Mammary microvascular endothelial cell (primary cell): ENCODE data around the gene KCTD11. TPM values are rescaled to one million over a fixed set of nuclear protein-coding genes. Genes with fewer than 3 reads are reported as not detected.

Source experiments
- total RNA-seq: library from RNA; depleted of rRNA; stranded (reverse); fragments of >200 nt; gene quantifications from 2 replicates; pipeline ENCODE4 v1.2.3, GENCODE V29; 2015

Gene KCTD11
- total RNA-seq: 4.2 and 5.5 TPM in 2 replicates

DNA sequence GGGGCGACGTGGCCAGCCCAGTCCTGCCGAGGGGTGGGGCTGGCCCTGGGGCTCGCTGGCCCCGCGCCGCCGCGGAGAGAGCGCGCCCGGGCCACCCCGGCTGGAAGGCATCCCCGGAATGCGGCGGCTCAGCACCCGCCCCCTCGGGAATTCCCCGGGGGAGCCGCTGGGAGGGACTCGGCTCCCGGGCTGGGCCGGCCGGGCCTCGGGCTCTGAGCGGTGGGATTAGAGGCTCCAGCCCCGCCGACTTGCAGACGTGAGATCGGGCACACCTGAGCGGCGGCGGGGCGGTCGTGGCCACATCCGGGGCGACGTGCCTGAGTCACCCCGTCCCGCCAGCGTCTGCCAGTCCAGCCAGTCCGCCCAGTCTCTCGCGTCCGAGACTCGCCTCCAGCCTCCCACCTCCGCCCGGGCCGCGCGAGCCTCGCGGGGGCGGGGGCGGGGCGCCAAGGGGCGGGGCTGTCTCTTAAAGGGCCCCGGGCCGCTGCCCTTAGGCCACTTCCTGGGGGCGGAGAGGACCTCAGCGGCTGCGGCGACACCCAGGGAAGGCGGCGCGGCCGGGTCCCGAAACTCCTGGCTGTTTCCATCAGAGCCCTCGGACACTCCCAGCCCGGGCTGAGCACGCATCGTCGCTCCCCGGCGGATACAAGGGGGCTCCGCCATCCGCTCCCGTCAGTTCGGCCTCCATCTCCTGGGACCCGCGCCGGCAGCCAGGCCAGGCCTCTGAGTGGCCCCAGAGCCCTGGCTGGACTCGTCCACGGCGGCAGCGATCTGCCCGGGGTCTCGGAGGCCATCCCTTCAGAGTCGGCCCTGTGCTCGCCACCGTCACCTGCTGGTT lies at the start of gene KCTD11:
KCTD11 (plus strand) TSS at position 498 of the 838 bp plus-strand sequence.

DNA sequence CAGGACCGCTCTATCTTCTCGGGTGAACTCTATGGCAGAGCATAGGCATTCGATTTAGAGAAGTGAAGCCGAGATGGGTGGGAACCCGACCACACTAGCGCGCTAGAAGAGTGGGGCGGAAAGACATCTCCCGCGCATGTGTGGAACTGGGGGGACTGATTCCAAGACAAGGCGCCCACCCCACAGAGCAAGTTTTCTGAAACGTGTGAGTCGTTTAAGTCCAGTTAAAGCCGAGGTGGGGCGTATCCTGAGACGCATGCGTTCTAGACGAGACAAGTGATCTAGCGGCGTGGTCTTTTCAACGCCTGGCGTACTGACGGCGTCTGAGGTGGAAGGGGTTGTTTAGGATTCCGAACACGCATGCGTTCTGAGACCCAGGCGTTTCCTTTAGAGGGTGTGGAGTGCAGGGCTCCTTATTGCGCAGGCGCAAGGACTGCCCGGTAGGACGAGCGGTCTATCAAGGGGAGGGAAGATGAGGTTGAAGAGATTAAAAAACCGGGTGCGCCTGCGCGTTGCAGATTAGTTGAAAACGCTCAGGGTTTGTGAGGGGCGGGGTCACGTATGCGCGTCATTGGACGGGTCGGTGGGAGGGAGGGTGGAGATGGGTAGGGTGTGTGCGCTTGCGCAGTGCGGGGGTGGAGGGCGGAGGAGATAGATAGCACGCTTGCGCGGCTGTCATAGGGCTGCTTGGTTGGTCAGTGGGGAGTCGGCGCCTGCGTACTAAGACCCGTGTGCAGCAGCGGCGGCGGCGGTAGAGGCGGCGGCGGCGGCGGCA lies 44.9 kb upstream of the KCTD11 start, which contains the start of gene EIF5A:
EIF5A (plus strand) TSS at position 718 of the 775 bp plus-strand sequence. CDS start 2,008 bp downstream, outside the sequence.

DNA sequence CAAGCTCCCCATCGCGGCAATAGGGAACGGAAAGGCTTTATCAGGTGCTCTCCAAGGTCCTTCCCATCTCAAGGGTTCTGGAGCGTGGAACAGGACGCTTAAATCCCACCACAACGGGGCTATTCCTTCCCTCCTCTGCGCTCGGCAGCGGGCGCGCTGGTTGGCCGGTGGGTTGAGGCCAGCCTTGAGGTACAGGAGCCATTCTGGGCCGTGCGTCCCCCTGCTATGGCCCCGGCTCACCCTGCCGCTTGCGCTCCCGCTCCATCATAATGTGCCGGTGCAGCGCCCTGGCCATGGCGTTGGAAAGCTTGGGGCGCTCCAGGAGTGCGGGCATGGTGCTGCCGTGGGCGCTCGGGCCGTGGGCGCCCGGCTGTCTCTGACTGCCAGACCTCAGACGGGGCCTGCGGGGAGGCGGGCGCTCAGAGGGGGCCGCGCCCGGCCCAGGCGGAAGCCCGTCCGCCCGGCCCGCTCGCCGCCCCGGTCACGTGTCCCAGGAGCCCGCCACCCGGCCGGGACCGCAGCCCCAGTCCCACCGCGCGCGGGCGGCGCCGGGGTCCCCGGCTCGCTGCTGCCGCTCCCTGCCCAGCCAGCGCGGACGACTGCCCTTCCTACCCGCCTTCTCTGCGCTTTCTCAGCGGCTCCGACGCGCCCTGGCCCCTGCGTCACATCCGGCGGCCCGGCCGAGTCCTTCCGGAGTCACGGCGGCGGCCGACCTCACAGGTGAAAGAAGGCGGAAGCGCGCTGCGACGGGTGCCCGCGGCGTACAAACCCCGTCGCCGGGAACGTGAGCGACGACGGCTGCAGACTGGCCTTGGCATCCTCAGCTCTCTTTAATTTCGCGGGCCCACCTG lies 37.0 kb upstream of the KCTD11 start, which contains the start of gene GPS2:
GPS2 (minus strand) TSS at position 642 of the 851 bp plus-strand sequence; CDS start at position 334, 308 bp downstream.

DNA sequence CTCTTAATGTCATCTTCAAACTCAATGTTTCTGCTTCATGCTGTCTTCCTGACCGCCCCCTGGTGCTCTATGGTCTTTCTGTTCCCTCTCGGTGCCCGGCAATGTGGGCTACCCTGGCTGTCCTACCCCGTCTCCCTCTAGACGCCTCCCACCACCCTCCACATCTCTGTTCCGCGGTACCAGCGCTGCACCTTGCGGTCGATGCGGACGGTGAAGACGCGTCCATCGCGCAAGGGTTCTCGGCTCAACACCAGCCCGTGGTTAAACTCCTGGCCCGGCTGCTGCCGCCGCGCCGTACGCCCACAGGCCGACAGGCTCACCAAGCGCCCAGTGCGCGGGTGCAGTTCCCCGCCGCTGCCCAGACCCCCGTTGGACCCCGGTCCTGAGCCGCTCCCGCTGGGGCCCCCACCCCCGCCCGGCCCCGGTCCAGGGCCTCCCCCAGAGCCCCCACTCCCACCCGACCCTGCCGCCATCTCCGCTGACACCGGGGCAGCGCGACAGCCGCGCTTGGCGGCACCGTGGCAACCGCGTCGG lies 23.1 kb upstream of the KCTD11 start, which contains the start of gene NEURL4:
NEURL4 (minus strand) TSS at position 496 of the 534 bp plus-strand sequence; CDS start at position 473, 23 bp downstream.

DNA sequence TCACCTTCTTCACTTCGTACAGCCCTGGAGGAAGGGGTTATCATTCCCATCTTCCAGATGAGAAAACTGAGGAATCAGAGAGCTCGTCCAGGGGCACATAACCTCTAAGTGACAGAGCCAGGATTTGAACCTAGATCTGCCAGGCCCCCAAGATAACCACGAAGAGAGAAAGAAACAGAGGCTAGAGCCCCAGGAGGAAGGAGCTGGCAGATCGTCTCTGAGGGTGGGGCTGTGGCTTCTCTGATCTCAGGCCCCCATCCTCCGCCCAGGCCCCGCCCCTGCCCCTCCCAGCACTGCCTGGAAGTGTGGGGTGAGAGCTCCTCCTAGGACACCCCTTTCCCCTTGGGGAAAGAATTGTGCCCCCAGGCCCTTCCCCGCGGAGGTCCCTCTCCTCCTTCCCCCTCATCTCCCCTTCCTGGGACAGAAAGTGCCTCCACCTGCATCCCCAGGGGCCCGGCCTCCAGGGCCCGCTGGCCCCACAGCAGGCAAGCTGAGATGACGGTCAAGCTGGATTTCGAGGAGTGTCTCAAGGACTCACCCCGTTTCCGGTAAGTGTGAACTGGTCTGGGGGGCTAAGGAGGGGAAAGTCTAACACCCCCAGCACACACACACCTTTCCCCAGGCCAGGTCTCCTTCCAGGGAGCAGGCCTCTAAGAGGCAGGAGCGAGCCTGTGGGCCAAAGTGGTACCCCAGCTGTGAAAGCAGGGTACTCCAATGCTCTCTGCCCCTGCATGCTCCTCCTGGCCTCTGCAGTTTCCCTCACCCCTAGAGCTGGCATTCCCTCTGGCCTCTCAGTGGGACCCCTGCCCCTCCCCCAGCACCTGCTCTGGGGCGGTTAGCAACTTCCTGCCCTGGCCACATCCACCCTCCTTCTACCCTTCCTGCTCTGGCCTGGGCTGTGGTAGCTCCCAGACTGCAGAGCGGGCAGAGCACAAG lies 15.5 kb upstream of the KCTD11 start, which contains the start of gene ACAP1:
ACAP1 (plus strand) TSS at position 290 of the 936 bp plus-strand sequence; CDS start at position 496, 206 bp downstream.

DNA sequence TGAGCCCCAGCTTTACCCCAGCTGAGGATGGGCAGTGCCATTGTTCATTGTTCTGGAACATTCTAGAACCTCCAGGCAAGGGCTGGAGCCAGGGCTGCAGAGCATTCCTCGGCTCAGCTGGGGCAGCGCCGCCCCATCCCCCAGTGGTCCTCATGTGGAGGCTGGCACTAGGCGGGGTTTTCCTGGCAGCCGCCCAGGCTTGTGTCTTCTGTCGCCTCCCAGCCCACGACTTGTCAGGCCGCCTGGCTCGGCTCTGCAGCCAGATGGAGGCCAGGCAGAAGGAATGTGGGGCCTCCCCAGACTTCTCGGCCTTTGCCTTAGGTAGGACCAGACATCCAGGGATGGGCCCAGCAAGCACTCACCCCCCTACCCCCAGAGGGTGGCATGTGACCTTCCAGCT lies 3.1 kb downstream of the KCTD11 start, which contains the start of gene TMEM95:
TMEM95 (plus strand) TSS at position 104 of the 400 bp plus-strand sequence; CDS start at position 153, 49 bp downstream.

DNA sequence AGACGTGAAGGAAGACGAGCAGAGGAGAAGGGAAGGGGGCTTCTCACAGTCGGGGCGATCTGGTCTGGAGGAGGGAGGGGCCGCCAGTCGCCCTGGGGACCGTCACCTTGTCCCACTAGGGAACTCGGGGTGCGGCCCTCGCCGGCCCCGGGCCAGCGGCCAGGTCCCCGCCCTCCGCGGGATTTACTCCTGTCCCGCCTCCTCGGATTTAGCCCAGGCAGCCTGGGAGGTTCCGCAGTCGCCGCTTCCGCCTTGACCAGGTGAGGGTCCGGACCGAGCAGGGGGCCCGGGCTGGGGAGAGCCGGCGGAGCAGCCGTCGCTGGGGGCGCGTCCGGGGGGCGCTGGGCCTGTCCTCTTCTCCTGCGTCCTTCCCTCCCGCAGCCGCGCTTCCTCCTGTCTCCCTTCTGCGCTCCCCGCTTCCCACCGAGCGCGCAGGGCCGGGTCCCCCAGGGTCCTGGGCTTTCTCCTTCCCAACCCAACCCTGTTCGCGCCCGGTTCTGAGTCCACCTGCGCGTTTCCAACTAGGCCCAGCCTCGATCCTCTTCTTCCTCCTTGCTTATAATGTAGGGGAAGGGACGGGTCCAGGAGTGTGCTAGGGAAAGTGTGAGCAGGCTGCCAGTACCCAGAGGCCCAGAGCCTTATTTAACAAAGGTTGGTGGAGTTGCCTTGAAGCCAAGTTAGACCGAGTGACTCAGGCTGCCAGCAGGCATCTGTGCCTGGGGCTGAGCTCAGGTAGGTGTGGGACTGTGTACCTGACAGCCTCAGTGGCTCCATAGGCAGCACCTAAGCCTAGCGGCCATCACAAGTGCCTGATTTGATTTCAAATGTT lies 29.1 kb downstream of the KCTD11 start, which contains the start of gene TNK1:
TNK1 (plus strand) TSS at position 235 of the 829 bp plus-strand sequence. CDS start 1,838 bp downstream, outside the sequence.

DNA sequence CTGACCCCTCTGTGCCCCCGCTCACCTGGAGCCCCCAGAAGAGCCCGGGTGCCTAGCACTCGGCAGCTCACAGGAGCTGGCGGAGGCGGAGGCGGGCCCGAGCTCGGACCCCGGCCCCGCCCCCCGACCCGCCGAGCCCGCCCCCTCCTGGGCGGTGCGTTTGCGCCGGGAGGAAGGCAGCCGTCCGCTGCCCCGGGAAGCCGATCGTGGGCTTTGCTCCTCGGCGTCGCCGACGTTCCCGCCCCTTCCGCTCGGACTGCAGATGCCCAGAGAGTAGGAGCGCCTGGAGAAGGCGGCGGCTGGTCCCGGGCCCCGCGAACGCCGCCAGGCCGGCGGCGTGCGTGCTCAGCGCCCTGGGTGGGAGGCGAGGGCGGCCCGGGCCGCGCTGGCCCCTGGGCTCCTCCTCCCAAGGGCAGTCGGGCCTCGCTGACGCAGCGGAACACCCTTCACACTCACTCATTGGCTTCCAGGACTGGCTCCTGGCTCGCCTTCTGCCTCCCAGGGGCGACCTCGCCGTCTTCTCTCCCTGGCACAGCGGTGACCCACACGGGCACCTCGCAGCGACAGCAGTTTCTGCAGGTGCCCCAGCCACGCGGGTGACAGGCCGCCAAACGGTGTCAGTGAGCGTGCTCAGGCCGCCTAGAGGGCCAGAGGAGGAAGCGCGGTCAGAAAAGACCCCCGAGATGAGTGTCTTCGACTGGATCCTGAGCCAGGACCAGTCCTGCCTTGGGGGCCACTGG lies 42.7 kb downstream of the KCTD11 start, which contains the start of gene PLSCR3:
PLSCR3 (minus strand) TSS at position 74 of the 740 bp plus-strand sequence. CDS start 415 bp downstream, outside the sequence.

DNA sequence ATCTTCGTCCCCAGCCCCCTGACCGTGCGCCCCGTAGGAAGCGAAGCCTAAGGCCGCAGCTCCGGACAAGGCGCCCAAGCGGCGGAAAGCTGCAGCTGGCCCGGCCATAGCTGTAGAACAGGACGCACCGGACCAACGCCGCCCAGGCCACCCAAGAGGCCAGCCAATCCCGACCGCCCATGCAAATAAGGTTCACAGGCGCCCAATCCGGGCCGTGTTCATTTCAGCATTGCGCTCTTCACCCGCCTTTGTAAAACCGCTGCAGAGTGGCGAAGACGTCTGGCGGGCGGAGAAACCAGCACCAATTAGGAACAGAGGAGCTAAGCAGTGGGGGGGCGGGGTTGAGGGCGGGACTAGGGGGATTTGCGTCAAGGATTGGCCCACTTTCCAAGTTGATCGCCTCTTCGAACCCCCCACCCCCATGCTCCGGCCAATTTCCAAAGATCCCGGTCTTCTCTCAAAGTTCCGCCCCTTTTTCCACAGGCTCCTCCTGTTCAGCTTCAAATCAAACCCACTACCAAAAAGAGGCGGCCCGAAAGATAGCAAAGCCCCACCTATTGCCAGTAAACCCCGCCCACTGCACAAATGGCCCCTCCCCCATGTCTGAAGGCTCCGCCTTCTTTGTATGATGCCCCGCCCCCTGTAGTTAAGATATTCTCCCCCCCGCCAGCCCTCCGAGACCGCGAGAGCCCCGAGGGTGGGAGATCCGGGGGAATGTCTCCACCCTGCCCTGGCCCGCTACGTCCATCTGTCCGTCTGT lies 52.2 kb downstream of the KCTD11 start, which contains the start of gene TMEM256:
TMEM256 (minus strand) TSS at position 121 of the 760 bp plus-strand sequence; CDS start at position 108, 13 bp downstream.

Other genes with a start within 250 kb of the KCTD11 start
- gene ASGR2, start 237.3 kb upstream of the KCTD11 start, total RNA-seq: not detected in 2 replicates
- gene ASGR1, start 172.8 kb upstream of the KCTD11 start, total RNA-seq: 2.8 and 4.1 TPM in 2 replicates
- gene DLG4, start 132.3 kb upstream of the KCTD11 start, total RNA-seq: 4.7 and 8.4 TPM in 2 replicates
- gene ACADVL, start 132.2 kb upstream of the KCTD11 start, total RNA-seq: 187 and 204 TPM in 2 replicates
- gene DVL2, start 117.6 kb upstream of the KCTD11 start, total RNA-seq: 36.6 and 41.9 TPM in 2 replicates
- 26.9 and 41.7 TPM in 2 replicates for gene PHF23, start 112.7 kb upstream of the KCTD11 start, total RNA-seq
- gene GABARAP, start 109.7 kb upstream of the KCTD11 start, total RNA-seq: 280 and 300 TPM in 2 replicates
- gene CTDNEP1, start 100.4 kb upstream of the KCTD11 start, total RNA-seq: 49.4 and 51.8 TPM in 2 replicates
- 32.8 and 37.0 TPM in 2 replicates for gene ELP5, start 99.9 kb upstream of the KCTD11 start, total RNA-seq
- gene CLDN7, start 89.7 kb upstream of the KCTD11 start, total RNA-seq: 8.7 and 12.3 TPM in 2 replicates
- 0.10 and 0.13 TPM in 2 replicates for gene SLC2A4, start 70.4 kb upstream of the KCTD11 start, total RNA-seq
- gene YBX2, start 57.5 kb upstream of the KCTD11 start, total RNA-seq: not detected in 2 replicates
- 572 and 718 TPM in 2 replicates for gene EIF5A, start 44.5 kb upstream of the KCTD11 start, total RNA-seq
- 63.7 and 93.7 TPM in 2 replicates for gene GPS2, start 36.8 kb upstream of the KCTD11 start, total RNA-seq
- gene NEURL4, start 22.8 kb upstream of the KCTD11 start, total RNA-seq: 9.8 and 11.4 TPM in 2 replicates
- 0.07 TPM in 1 of 2 replicates, not detected in the other for gene ACAP1, start 15.6 kb upstream of the KCTD11 start, total RNA-seq
- gene TMEM95, start 3.0 kb downstream of the KCTD11 start, total RNA-seq: not detected in 2 replicates
- 0.15 and 2.5 TPM in 2 replicates for gene TNK1, start 28.9 kb downstream of the KCTD11 start, total RNA-seq
- gene PLSCR3, start 42.4 kb downstream of the KCTD11 start, total RNA-seq: 66.6 and 72.2 TPM in 2 replicates
- 41.1 and 116 TPM in 2 replicates for gene TMEM256, start 51.9 kb downstream of the KCTD11 start, total RNA-seq
- gene NLGN2, start 55.7 kb downstream of the KCTD11 start, total RNA-seq: 2.9 and 3.1 TPM in 2 replicates
- gene SPEM1, start 68.2 kb downstream of the KCTD11 start, total RNA-seq: not detected in 2 replicates
- not detected in 2 replicates for gene SPEM2, start 73.5 kb downstream of the KCTD11 start, total RNA-seq
- gene SPEM3, start 76.7 kb downstream of the KCTD11 start, total RNA-seq: not detected in 2 replicates
- gene TMEM102, start 83.3 kb downstream of the KCTD11 start, total RNA-seq: 8.0 and 9.7 TPM in 2 replicates
- 0.20 TPM in 1 of 2 replicates, not detected in the other for gene FGF11, start 87.3 kb downstream of the KCTD11 start, total RNA-seq
- 3.5 and 10.1 TPM in 2 replicates for gene CHRNB1, start 92.9 kb downstream of the KCTD11 start, total RNA-seq
- 18.9 and 20.9 TPM in 2 replicates for gene ZBTB4, start 127.5 kb downstream of the KCTD11 start, total RNA-seq
- not detected in 2 replicates for gene SLC35G6, start 129.3 kb downstream of the KCTD11 start, total RNA-seq
- gene POLR2A, start 132.2 kb downstream of the KCTD11 start, total RNA-seq: 45.0 and 63.4 TPM in 2 replicates
- 15.9 and 16.8 TPM in 2 replicates for gene TNFSF12, start 196.9 kb downstream of the KCTD11 start, total RNA-seq
- 2.8 and 5.5 TPM in 2 replicates for gene TNFSF13, start 206.6 kb downstream of the KCTD11 start, total RNA-seq
- 88.5 and 94.1 TPM in 2 replicates for gene SENP3, start 209.8 kb downstream of the KCTD11 start, total RNA-seq
- gene CD68, start 227.5 kb downstream of the KCTD11 start, total RNA-seq: 28.8 TPM in 2 replicates
- gene MPDU1, start 231.7 kb downstream of the KCTD11 start, total RNA-seq: 308 and 329 TPM in 2 replicates
- not detected in 2 replicates for gene SOX15, start 237.9 kb downstream of the KCTD11 start, total RNA-seq